SK-N-SH (cell line): ENCODE measurements around the gene PPP2CA. TPM values are rescaled to one million over a fixed set of nuclear protein-coding genes. Genes with fewer than 3 reads are reported as not detected.

Experiments
- CTCF ChIA-PET: fragments of 300-600, 350-600 bp; formaldehyde crosslinking; extraction: SDS; loops from one replicate; lab custom pipeline; 2021; lab: Yijun Ruan, JAX
- POLR2A ChIA-PET: fragments of 350-600 bp; sonication (Branson Sonifier 250); formaldehyde crosslinking; extraction: SDS; loops from one replicate; lab custom pipeline; 2020; ENCODE audit warnings: antibody characterized with exemption, inconsistent platforms; lab: Yijun Ruan, JAX
- DNase-seq: peaks from one replicate; pipeline ENCODE4 v3.0.0; 2012
- H2AFZ ChIP-seq: fragments of 200-600 bp; sonication (generic); 2 replicates; pipeline ENCODE4 v1.8.1; 2016; ENCODE audit warnings: antibody characterized with exemption, mild to moderate bottlenecking, low read depth
- H3F3A ChIP-seq: fragments of 200-600 bp; sonication (generic); replicated peaks from 2 replicates; pipeline ENCODE3; 2016; ENCODE audit warnings: antibody characterized with exemption, mild to moderate bottlenecking; ENCODE audit not compliant: insufficient read depth
- H3K27ac ChIP-seq, 2 experiments: fragments of 200-500 bp in 1 of 2; fragments of 200-600 bp in 1 of 2; sonication (Bioruptor generic) in 1 of 2; sonication (generic), shearing (Covaris generic) in 1 of 2; 2 replicates each; pipeline versions ENCODE4 v1.5.1 to v1.6.1; 2014 to 2016; ENCODE audit warnings: low read depth in 2 of 2, inconsistent platforms in 1 of 2, low read length in 1 of 2, mild to moderate bottlenecking in 1 of 2, mixed read lengths in 1 of 2
- H3K27me3 ChIP-seq: fragments of 200-600 bp; sonication (generic), shearing (Covaris generic); 2 replicates; pipeline ENCODE4 v1.6.1; 2016; ENCODE audit warnings: mixed run types; ENCODE audit not compliant: insufficient read depth
- H3K36me3 ChIP-seq, 2 experiments: fragments of 200-500 bp in 1 of 2; fragments of 200-600 bp in 1 of 2; sonication (Bioruptor generic) in 1 of 2; sonication (generic) in 1 of 2; replicated peaks in 1 of 2; 2 replicates each; pipeline versions ENCODE3 to v1.5.1; 2014 to 2016; ENCODE audit warnings: low read length in 1 of 2, mild to moderate bottlenecking in 1 of 2; ENCODE audit not compliant: insufficient read depth in 2 of 2, control insufficient read depth in 1 of 2
- H3K4me1 ChIP-seq, 2 experiments: fragments of 200-500 bp in 1 of 2; fragments of 200-600 bp in 1 of 2; sonication (Bioruptor generic) in 1 of 2; sonication (generic), shearing (Covaris generic) in 1 of 2; 2 replicates each; pipeline versions ENCODE4 v1.5.1 to v1.6.1; 2014 to 2016; ENCODE audit warnings: low read depth in 1 of 2, low read length in 1 of 2, mixed run types in 1 of 2; ENCODE audit not compliant: insufficient read depth in 2 of 2, control insufficient read depth in 1 of 2
- H3K4me2 ChIP-seq: fragments of 200-600 bp; sonication (generic), shearing (Covaris generic); 2 replicates; pipeline ENCODE4 v1.6.1; 2017; ENCODE audit warnings: mixed run types
- H3K4me3 ChIP-seq, 2 experiments: fragments of 200-500 bp in 1 of 2; fragments of 200-600 bp in 1 of 2; sonication (Bioruptor generic) in 1 of 2; sonication (generic), shearing (Covaris generic) in 1 of 2; 2 replicates each; pipeline versions ENCODE4 v1.5.1 to v1.8.1; 2014 to 2016; ENCODE audit warnings: low read depth in 2 of 2, inconsistent platforms in 1 of 2, low read length in 1 of 2, mild to moderate bottlenecking in 1 of 2, mixed read lengths in 1 of 2, moderate library complexity in 1 of 2
- H3K79me2 ChIP-seq: fragments of 200-600 bp; sonication (generic); 2 replicates; pipeline ENCODE4 v1.8.1; 2017; ENCODE audit warnings: mild to moderate bottlenecking; ENCODE audit not compliant: insufficient read depth
- H3K9ac ChIP-seq: fragments of 200-600 bp; sonication (generic); 2 replicates; pipeline ENCODE4 v1.6.1; 2017; ENCODE audit warnings: mixed run types
- H3K9me2 ChIP-seq: fragments of 200-600 bp; sonication (generic); 2 replicates; pipeline ENCODE4 v1.6.1; 2017; ENCODE audit warnings: mixed run types
- H3K9me3 ChIP-seq: fragments of 200-600 bp; sonication (generic); 2 replicates; pipeline ENCODE4 v1.6.1; 2017; ENCODE audit warnings: mixed run types, mild to moderate bottlenecking, moderate library complexity
- H4K20me1 ChIP-seq: fragments of 200-600 bp; sonication (generic); 2 replicates; pipeline ENCODE4 v1.6.1; 2017; ENCODE audit warnings: mild to moderate bottlenecking, mixed run types; ENCODE audit not compliant: insufficient read depth
- CHD2 ChIP-seq: fragments of 150-350 bp; IDR thresholded peaks from 2 replicates; pipeline ENCODE4 v1.6.1; 2018; ENCODE audit warnings: low read length; ENCODE audit not compliant: partially characterized antibody
- ELF1 ChIP-seq: IDR thresholded peaks from 2 replicates; pipeline ENCODE4 v1.4.0; 2012
- EP300 ChIP-seq, 2 experiments: IDR thresholded peaks; 2 replicates each; pipeline versions ENCODE4 v1.4.0 to v1.6.1; 2012; ENCODE audit warnings: borderline replicate concordance in 1 of 2, low read depth in 1 of 2, low read length in 1 of 2
- FOSL2 ChIP-seq: IDR thresholded peaks from 2 replicates; pipeline ENCODE4 v1.4.0; 2012; ENCODE audit warnings: low read depth, mild to moderate bottlenecking, moderate library complexity, borderline replicate concordance
- FOXM1 ChIP-seq: IDR thresholded peaks from 2 replicates; pipeline ENCODE4 v1.4.0; 2012; ENCODE audit warnings: low read depth, mild to moderate bottlenecking
- IRF3 ChIP-seq: fragments of 150-350 bp; IDR thresholded peaks from 2 replicates; pipeline ENCODE4 v1.6.1; 2016; ENCODE audit warnings: mild to moderate bottlenecking, low read depth, low read length
- JUND ChIP-seq: IDR thresholded peaks from 2 replicates; pipeline ENCODE4 v1.4.0; 2012
- MXI1 ChIP-seq: IDR thresholded peaks from 2 replicates; pipeline ENCODE4 v1.6.1; 2012; ENCODE audit warnings: mild to moderate bottlenecking, low read depth, low read length, improper control_type of control experiment
- NFIC ChIP-seq: IDR thresholded peaks from 2 replicates; pipeline ENCODE4 v1.4.0; 2012; ENCODE audit warnings: borderline replicate concordance
- NRF1 ChIP-seq: IDR thresholded peaks from 2 replicates; pipeline ENCODE4 v1.6.1; 2012; ENCODE audit warnings: low read depth, mild to moderate bottlenecking, low read length
- POLR2AphosphoS5 ChIP-seq: IDR thresholded peaks from 2 replicates; pipeline ENCODE4 v1.6.1; 2012; ENCODE audit warnings: low read depth, low read length
- RCOR1 ChIP-seq: fragments of 150-350 bp; IDR thresholded peaks from 2 replicates; pipeline ENCODE4 v1.6.1; 2017; ENCODE audit warnings: antibody characterized with exemption, low read length
- RXRA ChIP-seq: IDR thresholded peaks from 2 replicates; pipeline ENCODE4 v1.4.0; 2012; ENCODE audit warnings: low read depth, mild to moderate bottlenecking, borderline replicate concordance
- SMC3 ChIP-seq: IDR thresholded peaks from 2 replicates; pipeline ENCODE4 v1.6.1; 2012; ENCODE audit warnings: low read depth, low read length, improper control_type of control experiment
- TAF1 ChIP-seq: IDR thresholded peaks from 2 replicates; pipeline ENCODE4 v1.6.1; 2012; ENCODE audit warnings: low read depth, mild to moderate bottlenecking, low read length, moderate library complexity, borderline replicate concordance
- TCF12 ChIP-seq: IDR thresholded peaks from 2 replicates; pipeline ENCODE4 v1.4.0; 2012
- WGBS: methylation state at CpG from one replicate; pipeline ENCODE4 v1.1.6; 2017; ENCODE audit warnings: low lambda C conversion rate; 5-methylcytosine and 5-hydroxymethylcytosine counted together
- polyA plus RNA-seq, 3 experiments: library from polyadenylated mRNA; depleted of rRNA; stranded (reverse); fragments of >200 nt; gene quantifications; 2 replicates each; pipeline ENCODE4 v1.2.3, GENCODE V29; 2012
- TF ChIP-seq, protein P1 (sequence below): IDR thresholded peaks from 2 replicates; pipeline ENCODE4 v1.4.0; 2012; ENCODE audit warnings: low read depth, borderline replicate concordance
- TF ChIP-seq, protein P2 (sequence below): fragments of 150-350 bp; IDR thresholded peaks from 2 replicates; pipeline ENCODE4 v1.6.1; 2017; ENCODE audit warnings: antibody characterized with exemption, low read length, low read depth, borderline replicate concordance
- TF ChIP-seq, protein P3 (sequence below): fragments of 200-600 bp; sonication (generic); IDR thresholded peaks from 2 replicates; pipeline ENCODE4 v1.6.1; 2017; ENCODE audit warnings: antibody characterized with exemption, mild to moderate bottlenecking, moderate library complexity

PPP2CA gene
- polyA plus RNA-seq, 1 of the 3 experiments (the other 2 are of a cell fraction), result 146 TPM

DNA sequence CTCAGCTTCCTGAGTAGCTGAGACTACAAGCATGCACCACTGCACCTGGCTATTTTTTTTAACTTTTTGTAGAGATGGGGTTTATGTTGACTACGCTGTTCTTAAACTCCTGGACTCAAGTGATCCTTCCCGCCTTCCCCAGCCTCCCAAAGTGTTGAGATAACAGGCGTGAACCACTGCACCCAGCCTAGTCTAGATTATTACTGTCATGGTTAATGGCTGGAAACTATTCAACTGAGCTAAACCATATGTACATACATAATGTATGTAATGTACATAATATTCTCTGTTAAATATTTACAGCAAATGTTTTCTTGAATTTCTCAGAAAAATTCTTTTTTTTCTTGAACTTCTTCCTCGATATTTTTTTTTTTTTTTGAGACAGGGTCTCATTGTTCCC lies 21.3 kb downstream of the PPP2CA start:
- 96% methylated on average over 4 of the region's 4 CpGs for WGBS
- Histone ChIP-seq H4K20me1 (peaks cover 60% of the 10 kb centered on the region), H3K9ac (no peak overlapping the region)

More for the DNA sequence above, 21.3 kb downstream of the PPP2CA start:
- DNase-seq, result no peak
- no peak overlapping the region for H3K4me3 ChIP-seq
- no peak overlapping the region for H2AFZ ChIP-seq
- CTCF ChIA-PET, result interaction anchor here (0.9 to 5.6 kb wide), 4 partner anchors 17 to 374 kb away, joined by 3 to 25 read pairs (median 8); no protein-coding TSS in a partner anchor
- H3K4me2 ChIP-seq, result no peak overlapping the region
- no peaks in the 10 kb centered on the region for H3K27me3 ChIP-seq
- H3K27ac ChIP-seq, result no peak overlapping the region
- H3K9me3 ChIP-seq, result no peaks in the 10 kb centered on the region
- H3K79me2 ChIP-seq, result peaks cover 98% of the 10 kb centered on the region
- POLR2A ChIA-PET, result interaction anchor here (0.6 to 0.7 kb wide), 2 partner anchors 21 to 1933 kb away, joined by 3 read pairs; partner anchors contain the start of gene PPP2CA
- no peaks in the 10 kb centered on the region for H3K9me2 ChIP-seq
- H3K4me1 ChIP-seq, result peaks cover 3 to 6% of the 10 kb centered on the region in 2 experiments; a peak in 3 of 4 replicates
- peaks cover 44 to 67% of the 10 kb centered on the region in 2 experiments for H3K36me3 ChIP-seq
- TF ChIP-seq EP300 (IDR thresholded peaks at IDR 0.05; ENCODE audit: borderline replicate concordance in 1 of 2, low read depth in 1 of 2, low read length in 1 of 2), result no peak
- no peak for TF ChIP-seq JUND
- no peak for TF ChIP-seq NRF1
- no peak for TF ChIP-seq IRF3
- TF ChIP-seq TCF12, result no peak
- TF ChIP-seq ELF1, result no peak
- no peak for TF ChIP-seq RCOR1
- TF ChIP-seq, protein P1, sequence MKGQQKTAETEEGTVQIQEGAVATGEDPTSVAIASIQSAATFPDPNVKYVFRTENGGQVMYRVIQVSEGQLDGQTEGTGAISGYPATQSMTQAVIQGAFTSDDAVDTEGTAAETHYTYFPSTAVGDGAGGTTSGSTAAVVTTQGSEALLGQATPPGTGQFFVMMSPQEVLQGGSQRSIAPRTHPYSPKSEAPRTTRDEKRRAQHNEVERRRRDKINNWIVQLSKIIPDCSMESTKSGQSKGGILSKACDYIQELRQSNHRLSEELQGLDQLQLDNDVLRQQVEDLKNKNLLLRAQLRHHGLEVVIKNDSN, result no peak
- no peak for TF ChIP-seq MXI1
- TF ChIP-seq, protein P2, sequence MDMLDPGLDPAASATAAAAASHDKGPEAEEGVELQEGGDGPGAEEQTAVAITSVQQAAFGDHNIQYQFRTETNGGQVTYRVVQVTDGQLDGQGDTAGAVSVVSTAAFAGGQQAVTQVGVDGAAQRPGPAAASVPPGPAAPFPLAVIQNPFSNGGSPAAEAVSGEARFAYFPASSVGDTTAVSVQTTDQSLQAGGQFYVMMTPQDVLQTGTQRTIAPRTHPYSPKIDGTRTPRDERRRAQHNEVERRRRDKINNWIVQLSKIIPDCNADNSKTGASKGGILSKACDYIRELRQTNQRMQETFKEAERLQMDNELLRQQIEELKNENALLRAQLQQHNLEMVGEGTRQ, result no peak
- no peak for TF ChIP-seq FOXM1
- TF ChIP-seq TAF1, result no peak
- no peak for TF ChIP-seq POLR2AphosphoS5
- no peak for TF ChIP-seq FOSL2
- TF ChIP-seq RXRA, result no peak
- no peak for TF ChIP-seq NFIC
- TF ChIP-seq, protein P3, sequence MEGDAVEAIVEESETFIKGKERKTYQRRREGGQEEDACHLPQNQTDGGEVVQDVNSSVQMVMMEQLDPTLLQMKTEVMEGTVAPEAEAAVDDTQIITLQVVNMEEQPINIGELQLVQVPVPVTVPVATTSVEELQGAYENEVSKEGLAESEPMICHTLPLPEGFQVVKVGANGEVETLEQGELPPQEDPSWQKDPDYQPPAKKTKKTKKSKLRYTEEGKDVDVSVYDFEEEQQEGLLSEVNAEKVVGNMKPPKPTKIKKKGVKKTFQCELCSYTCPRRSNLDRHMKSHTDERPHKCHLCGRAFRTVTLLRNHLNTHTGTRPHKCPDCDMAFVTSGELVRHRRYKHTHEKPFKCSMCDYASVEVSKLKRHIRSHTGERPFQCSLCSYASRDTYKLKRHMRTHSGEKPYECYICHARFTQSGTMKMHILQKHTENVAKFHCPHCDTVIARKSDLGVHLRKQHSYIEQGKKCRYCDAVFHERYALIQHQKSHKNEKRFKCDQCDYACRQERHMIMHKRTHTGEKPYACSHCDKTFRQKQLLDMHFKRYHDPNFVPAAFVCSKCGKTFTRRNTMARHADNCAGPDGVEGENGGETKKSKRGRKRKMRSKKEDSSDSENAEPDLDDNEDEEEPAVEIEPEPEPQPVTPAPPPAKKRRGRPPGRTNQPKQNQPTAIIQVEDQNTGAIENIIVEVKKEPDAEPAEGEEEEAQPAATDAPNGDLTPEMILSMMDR, result no peak
- TF ChIP-seq CHD2, result no peak
- no peak for TF ChIP-seq SMC3
- H3F3A ChIP-seq, result peaks cover 10% of the 10 kb centered on the region
